Vagina (tissue), 2 donors: ENCODE measurements around the gene BBS7.

Experiments used
- POLR2A ChIP-seq, 2 donors: fragments of 450-650 bp; IDR thresholded peaks; one replicate each; pipeline ENCODE4 v1.6.1; 2017; ENCODE audit warnings: antibody characterized with exemption in 2 of 2, mild to moderate bottlenecking in 2 of 2, moderate library complexity in 2 of 2
- POLR2AphosphoS5 ChIP-seq, 2 donors: sonication (generic); formaldehyde crosslinking; IDR thresholded peaks; one replicate each; pipeline ENCODE4 v1.9.0; 2017; ENCODE audit warnings: antibody characterized with exemption in 2 of 2, mild to moderate bottlenecking in 2 of 2, low read depth in 1 of 2; ENCODE audit not compliant: insufficient read depth in 1 of 2
- TF ChIP-seq, protein P1 (sequence below), 3 experiments: fragments of 450-650 bp in 2 of 3; fragments of 200-600 bp in 1 of 3; sonication (generic) in 1 of 3; IDR thresholded peaks; one replicate each; pipeline ENCODE4 v1.5.1; 2017 to 2019; ENCODE audit warnings: antibody characterized with exemption in 3 of 3, mild to moderate bottlenecking in 2 of 3, moderate library complexity in 2 of 3

DNA sequence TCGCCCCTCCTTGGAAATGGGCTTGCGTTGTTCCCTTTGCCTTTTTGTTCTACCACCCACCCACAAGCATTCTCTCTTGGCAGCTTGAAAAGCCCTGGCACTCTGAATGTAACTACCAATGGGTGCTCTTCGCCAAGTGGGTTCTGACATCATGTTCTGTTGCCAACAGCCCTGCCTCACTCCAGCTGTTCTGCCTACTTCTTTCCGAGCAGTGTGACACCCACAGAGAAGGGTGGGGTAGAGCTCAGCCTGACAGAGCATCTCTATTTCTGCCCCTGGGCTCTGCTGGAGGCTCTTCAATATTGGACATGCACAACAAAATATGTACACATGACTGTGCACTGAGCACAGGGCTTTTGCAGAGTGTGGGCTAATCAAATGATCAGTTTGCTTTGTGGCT is 84.8 kb downstream of the BBS7 start:
- TF ChIP-seq, protein P1, sequence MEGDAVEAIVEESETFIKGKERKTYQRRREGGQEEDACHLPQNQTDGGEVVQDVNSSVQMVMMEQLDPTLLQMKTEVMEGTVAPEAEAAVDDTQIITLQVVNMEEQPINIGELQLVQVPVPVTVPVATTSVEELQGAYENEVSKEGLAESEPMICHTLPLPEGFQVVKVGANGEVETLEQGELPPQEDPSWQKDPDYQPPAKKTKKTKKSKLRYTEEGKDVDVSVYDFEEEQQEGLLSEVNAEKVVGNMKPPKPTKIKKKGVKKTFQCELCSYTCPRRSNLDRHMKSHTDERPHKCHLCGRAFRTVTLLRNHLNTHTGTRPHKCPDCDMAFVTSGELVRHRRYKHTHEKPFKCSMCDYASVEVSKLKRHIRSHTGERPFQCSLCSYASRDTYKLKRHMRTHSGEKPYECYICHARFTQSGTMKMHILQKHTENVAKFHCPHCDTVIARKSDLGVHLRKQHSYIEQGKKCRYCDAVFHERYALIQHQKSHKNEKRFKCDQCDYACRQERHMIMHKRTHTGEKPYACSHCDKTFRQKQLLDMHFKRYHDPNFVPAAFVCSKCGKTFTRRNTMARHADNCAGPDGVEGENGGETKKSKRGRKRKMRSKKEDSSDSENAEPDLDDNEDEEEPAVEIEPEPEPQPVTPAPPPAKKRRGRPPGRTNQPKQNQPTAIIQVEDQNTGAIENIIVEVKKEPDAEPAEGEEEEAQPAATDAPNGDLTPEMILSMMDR (IDR thresholded peaks at IDR 0.05): no peak
- TF ChIP-seq POLR2A (IDR thresholded peaks at IDR 0.05): no peak
- no peak for TF ChIP-seq POLR2AphosphoS5 (IDR thresholded peaks at IDR 0.05; ENCODE audit: insufficient read depth in 1 of 2, low read depth in 1 of 2)
